HG02610 (cell line): ENCODE measurements around the gene KRT40.

Experiments
- ATAC-seq: cut with Tn5 transposase; IDR thresholded peaks from one replicate; pipeline ENCODE4 v1.9.1; 2021; ENCODE audit warnings: mild to moderate bottlenecking, moderate library complexity; ENCODE audit not compliant: unreplicated experiment

Gene KRT40

DNA sequence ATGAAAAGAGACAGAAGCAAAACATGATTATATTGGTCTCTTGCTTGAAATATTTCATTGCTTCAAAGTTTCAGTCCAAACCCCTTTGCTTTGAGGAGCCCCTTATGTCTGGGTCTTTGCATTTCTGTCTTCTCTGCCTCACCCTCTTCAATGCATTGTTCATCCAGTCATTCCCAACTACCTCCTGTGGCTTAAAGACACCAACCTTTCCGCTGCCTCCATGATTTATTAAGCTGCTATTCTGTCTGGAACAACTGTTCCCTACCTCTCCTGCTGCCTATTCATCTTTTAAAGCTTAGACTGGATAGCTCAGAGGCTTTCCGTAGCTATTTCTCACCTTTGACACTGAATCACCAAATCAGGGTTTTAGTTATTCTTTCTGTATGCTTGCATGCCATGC lies 13.2 kb upstream of the KRT40 start:
- no peak for ATAC-seq

DNA sequence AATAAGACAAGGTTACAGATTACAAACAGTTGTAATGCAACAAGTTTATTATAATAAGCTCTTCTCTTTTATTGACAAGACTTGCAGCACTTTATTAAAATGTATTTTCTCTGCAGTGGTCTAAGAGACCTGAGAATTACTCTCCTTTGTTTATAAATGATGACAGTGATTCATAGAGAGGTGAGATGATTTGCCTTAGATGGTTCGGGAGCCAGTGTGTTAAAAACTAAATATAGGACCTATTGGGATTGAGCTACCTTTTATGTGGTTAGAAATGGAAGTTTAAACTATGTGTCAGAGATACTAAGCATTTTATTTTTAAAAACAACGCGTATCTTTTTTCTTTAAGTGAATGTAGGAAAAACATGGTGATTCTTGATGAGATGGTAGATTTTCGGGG lies 12.7 kb upstream of the KRT40 start:
- no peak for ATAC-seq

DNA sequence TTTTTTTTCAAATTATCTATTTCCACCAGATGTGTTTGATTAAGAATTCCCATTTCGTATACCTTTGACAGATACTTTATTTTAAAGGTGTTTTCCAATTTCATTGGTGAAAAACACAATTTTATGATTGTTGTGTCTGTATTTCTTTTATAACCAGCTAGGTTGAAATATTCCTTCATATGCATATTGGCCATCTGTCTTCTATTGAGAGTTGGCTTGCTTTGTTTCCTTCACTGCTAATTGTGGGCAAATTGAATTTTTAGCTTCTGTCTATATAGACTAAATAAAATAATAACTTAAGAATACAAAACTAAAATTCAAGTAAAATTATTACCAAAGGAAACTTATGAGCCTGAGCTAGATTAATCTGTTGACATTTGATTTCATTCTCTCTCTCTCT lies 11.0 kb upstream of the KRT40 start:
- no peak for ATAC-seq

DNA sequence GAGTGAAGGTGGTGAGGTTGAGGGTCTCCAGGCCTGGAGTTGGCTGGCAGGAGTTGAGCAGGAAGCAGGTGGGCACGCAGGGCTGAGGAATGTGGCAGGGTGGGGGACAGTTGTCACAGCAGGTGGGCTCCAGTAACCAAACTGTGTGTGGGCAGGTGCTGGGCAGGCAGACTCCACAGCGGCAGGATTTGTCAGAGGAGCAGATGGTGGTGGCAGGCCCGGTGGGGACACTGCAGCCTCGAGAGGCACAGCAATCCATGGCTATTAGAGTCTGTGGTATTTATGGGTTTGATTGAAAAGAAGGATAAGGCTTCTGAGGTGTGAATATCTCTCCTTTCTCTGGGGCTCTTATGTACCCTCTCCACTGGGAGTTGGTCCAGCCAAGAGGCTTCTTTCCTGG lies 9.7 kb upstream of the KRT40 start, which contains the start of gene KRTAP3-3:
TSS of gene KRTAP3-3 (minus strand) at position 326 of the 400 bp plus-strand sequence. CDS start at position 259, 67 bp downstream.
- no peak for ATAC-seq

DNA sequence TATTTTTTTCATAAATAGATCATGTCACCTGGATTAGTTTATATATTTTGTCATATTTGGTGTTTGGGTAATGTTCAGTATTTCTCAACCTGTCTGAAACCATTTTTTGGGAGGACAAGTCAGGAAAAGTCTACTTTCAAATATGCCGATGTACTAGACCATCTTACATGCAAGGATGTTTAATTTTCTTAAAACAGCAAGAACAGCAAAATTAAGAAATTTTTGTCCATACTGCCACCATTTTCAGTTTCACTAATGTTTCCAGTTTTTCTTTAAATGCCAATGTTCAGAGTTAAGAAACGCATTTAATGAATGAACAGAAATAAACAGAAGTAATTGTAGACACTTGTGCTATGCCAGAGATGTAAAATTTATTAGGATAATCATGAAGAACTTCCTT lies 9.0 kb upstream of the KRT40 start:
- no peak for ATAC-seq

DNA sequence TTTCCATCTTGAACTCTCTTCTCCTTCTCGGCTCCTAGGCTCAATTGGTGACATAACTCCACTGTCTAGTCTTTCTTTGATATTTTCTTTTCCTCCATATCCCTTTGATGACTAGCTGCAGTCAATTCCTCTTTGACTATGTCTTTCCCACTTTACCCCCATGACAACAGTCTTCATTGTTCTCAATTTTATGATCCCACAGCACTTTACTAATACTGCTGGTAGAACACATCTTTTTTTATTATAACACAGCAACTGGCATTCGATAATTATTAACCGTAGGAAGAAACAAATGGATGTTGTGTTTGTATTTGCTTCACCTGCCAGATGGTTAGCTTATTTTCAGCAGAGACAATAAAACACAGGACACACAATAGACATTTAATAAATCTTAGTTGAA lies 8.5 kb upstream of the KRT40 start:
- ATAC-seq = no peak

DNA sequence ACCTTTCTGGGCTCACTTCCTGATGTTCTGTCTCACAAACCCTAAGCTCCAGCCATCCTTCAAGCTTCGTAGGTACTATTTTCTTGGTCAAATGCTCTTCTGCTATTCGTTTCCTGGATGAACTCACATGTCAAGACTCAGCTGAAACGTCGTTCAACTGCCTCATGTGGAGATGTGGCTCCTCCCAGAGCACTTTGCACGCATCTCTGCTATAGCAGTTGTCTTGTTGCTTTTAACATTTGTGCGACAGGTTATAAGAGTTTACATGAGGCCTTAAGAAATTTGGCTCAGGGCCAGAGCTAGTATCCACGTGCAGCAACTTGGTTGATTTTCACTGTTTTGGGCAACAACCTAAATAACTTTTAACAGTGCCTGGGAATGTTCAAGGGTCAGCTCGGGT lies 2.8 kb upstream of the KRT40 start:
- no peak for ATAC-seq

DNA sequence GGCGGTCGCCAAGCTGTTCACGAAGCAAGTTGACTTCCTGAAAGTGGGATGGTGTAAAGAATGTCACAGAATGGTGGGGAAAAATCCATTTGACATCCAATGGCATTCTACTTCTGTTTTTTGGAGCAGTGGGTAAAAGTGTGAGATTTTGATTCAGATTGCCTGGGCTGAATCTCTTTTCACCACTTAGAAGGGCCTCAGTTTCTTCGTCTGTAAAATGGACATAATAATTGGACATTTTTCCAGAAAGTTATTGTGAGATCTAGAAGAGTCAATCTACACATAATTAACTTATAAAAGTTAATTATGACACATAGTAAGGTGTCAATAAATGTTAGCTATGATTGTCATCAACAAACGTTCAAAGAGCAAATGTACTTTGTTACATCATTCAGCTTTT lies 3.0 kb downstream of the KRT40 start:
- no peak for ATAC-seq

DNA sequence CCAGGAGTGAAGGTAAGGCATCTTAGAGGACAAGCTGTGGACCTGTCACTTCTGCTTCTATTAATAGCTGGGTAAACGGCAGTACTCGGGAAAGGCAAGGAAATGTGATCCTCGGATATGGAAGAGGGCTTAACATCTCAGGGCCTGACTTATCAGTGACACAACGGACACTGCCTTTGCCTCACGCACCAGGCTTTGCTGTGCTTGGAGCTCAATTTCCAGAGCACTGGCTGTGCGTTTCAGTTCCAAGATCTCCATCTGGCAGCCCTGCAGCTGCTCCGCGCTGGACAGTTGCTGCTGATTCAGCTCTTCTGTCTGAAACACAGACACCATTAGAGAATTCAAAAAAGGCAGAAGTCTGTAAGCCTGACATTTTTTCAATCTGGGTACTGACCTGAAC lies 3.5 kb downstream of the KRT40 start:
- ATAC-seq = no peak

DNA sequence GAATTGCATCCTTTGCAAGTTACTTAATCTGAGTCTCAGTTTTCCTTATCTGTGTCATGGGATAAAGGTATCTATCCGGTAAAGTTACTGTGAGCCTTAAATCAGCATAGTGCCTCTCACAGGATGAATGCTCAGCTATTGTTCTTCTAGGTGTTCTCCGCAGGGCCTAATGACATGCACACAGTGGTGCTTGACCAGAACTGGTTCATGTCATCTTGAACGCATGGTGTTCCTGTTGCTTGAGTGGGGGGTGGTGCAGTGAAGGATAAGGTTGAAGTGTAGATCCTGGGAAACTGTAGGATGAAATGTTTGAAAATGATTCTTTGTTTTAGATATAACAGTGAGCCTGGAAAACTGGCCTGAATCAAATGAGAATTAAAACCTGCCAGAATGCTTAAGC lies 4.0 kb downstream of the KRT40 start:
- no peak for ATAC-seq

DNA sequence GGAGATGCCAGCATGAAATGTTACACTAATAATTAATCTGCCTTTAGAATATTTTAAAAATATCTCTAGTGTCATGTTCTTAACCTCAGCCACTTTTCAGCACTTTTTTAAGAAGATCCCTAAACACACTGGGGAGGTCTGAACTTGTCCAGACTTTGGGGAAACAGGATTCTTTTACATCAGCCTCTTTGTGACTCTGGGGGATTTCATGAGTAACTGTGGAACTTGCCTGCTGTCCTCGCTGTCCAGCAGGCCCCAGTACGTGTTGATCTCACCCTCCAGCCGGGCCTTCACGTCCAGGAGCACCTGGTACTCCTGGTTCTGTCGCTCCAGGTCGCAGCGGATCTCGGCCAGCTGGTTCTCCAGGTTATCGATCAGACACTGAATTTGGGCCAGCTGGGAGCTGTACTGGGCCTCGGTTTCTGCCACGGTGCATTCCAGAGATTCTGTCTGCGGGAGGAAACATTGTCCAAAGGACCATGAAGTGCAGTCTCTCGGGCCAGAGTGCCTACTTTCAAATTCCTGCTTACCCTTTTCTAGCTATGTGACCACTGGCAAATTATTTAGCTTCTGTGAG lies 5.5 kb downstream of the KRT40 start:
- ATAC-seq = no peak

DNA sequence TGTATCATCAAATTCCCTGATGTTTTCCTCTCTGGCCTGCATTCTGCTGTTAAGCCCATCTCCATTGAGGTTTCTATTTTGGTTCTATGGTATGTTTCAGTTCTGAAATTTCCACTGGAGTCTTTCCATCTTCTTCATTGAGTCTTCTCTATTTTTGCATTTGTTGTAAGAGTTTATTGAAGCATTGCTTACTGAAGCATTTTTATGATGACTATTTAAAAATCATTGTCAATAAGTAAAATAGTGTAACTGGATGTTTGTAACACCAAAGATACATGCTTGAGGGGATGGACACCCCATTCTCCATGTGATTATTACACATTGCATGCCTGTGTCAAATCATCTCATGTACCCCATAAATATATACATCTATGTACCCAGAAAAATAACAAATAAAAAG lies 8.6 kb downstream of the KRT40 start:
- no peak for ATAC-seq

DNA sequence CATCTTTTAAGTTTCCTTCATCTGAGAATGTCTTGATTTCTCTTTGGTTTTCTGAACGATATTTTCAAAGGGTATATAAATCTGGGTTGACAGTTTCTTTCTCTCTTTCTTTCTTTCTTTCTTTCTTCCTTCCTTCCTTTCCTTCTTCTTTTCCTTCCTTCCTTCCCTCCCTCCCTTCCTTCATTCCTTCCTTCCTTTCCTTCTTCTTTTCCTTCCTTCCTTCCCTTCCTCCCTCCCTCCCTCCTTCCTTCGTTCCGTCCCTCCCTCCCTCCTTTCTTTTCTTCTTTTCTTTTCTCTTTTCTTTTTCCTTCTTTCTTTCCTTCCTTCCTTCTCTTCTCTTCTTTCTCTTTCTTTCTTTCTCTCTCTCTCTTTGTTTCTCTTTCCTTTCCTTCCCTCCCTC lies 9.8 kb downstream of the KRT40 start:
- ATAC-seq = no peak

DNA sequence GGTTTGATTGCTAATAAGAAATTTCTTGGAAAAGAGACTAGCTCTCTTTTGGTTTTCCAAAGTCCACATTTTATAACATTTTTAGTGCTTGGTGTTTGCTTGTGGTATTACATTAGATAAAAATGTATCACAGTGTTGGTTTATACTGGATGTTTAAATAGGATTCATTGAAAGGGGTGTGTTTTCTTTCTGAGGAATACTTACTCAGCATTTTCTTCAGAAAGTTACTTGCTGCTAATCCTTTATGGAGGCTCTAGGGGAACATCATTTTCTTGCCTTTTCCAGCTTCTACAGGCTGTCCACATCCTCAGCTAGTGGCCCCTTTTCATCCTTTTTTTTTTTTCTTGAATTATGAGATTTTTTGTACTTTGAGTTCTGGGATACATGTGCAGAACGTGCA lies 16.5 kb downstream of the KRT40 start:
- ATAC-seq = no peak

DNA sequence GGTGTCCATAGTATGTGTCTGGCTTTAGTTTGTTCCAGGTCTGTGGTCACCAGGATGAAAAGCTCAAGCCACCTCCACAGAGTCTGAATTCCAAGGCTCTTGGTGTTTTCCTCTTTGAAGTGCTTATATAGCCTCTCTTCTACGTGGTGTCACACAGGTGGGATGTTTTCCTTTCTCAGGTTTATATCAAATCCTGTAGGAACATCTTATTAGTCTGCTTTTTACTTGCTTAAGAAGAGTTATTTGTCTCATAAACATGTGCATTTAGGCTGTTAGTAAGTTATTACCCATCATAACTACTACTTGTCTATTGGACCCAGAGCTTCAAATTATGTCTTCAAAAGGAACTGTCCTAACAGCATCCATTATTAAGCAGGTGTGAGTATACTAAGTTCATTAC lies 17.3 kb downstream of the KRT40 start, which contains the start of gene KRT39:
TSS of gene KRT39 (minus strand) at position 101 of the 400 bp plus-strand sequence. CDS start at position 9, 92 bp downstream.
- ATAC-seq = no peak

DNA sequence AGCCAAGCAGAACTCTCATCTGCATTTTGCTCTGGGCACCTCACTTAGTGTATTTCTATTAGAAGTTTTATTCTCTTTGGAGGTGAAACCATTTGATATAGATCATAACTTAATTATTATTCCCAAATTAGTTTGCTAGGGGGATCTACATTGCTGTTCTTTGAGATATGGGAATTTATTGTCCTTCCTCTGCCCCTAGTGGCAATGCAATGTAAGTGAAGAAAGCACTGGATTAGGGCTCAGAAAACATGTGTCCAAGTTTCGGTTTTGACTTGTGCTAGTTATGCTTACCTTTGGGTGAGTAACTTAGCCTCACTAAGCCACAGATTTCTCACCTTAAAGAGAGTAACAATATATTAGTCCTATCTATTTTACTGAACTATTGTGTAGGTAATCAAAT lies 20.3 kb downstream of the KRT40 start:
- ATAC-seq = no peak

DNA sequence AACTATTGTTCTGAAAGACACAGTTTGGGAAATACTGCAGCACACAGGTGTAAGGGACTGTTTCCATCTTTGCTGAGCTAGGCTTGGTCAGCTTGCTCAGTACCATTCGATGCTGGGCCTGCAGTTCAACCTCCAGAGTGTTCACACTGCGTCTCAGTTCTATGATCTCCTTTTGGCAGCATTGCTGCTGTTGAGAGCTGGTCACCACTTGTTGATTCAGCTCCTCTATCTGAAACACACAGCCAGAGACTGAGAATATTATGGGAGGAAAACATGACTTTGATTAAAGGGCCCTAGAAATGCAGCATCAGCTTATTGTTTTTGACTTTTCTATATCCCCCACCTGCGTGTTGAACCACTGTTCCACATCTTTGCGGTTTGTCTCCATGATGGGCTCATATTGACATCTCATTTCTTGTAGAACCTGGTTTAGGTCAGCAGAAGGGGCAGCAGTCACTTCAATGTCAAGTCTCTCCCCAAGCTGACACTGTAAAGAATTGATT lies 22.0 kb downstream of the KRT40 start:
- ATAC-seq = no peak

DNA sequence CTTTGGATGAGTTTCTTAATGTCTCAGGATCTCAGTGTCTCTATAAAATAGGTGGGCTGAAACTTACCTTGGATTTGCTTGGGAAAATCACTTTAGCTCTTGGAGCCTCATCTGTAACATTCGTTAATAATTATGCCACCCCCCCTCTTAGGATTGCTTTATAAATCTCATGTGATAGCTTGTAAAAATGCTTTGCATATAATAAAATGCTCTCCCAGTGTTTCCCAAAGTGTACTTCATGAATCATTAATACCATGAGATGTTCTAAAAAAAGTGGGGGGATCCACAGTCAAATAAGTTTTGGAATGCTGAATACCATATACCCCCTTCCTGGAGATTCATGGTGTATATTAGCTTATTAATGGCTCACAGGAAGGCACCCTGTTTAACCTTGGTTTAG lies 22.5 kb downstream of the KRT40 start:
- ATAC-seq = no peak

DNA sequence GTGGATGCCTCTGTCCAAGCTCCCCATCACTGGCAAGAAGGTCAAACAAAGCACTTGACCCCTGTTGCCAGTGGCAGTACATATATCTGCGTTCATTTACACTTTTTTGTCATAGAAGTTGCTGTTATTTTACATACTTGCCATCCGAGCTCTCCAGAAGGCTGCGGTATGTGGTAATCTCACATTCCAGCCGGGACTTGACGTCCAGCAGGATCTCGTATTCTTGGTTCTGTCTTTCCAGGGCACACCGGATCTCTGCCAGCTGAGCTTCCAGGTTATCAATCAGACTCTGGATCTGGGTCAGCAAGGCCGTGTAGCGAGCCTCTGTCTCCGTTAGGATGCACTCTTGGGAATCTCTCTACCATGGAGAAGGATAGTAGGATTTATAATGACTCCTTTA lies 24.0 kb downstream of the KRT40 start:
- ATAC-seq = no peak

DNA sequence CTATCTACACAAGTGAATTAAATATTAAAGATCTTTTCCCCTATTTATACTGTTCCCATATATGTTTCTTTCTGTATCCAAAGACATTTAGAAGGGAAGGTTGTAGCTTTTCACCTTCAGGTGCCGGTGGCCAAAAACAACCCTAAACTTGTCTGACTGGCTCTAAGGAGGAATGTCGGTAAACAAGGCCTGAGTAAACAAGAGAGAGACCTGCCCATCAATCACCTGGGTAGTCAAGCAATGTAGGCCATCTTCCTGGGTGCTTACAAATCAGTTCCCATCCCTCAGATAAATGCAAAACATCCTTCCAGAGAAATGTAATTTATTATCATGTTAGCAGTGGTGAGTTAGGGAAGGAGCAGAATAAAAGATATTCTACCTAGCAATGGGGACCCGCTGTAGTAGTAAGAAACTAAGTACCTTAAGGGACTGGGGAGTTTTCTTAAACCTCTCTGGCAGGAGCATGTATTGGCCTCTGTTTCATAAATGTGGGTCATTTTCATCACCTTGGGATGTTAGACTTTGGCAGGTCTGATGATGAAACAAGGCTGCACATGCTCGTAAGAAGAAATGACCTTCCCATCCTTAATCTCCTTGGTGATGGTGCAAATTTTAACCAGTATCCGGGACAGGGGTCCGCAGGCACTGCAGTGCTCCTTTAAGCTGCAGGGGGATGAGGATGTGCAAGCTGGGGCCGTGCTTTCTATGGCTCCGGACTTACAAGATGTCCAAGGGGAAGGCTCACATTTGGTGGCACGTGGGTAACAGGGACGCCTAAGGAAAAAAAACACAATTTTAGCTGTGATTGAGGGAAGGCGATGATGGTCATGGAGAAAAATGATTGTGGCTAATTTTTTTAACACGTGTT lies 25.8 kb downstream of the KRT40 start:
- no peak for ATAC-seq

DNA sequence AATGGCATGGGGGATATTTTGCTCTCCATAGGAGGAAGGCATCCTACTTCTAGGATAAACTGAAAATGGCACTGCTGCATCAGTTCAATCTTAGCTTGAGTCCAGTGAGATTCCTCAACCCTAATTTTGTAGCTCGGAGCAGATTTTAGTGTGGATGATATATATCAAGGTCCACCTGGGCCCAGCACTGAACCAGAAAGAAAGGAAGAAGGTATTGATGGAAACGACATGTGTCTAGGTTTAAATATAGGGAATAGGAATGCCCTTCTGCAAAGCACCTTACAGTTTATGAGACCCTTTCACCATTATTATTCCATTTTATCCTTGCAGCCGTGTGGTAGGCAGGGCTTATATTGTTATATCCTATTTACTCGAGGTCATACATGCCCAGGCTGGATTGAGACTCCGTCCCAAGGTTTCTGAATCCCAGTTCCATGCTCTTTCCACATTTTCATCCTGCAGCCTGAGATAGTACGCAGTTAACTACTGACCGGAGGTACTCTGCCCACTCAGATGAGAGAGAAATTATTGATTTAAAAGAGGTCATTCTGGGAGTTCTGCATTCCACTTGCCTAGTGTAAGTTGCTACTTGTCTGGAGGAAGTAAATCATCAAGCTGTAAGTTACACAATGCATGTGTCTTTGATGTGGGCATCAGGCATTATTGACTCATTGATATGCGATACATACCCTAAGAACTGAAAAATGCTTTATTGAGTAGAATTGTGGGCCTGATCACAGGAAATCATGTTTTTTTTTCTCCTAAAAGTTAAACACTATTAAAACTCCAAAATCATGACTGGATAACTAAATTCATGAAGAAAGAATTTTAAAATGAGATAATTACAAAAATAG lies 27.5 kb downstream of the KRT40 start:
- no peak for ATAC-seq
